Right forelimb (tissue), 1 donor: Measurements from ENCODE around the gene SLC6A11.

Source experiments
- DNase-seq: peaks from one replicate; pipeline ENCODE4 v3.0.0-alpha.2; 2018

The SLC6A11 gene

GRCh38 chr3:10845001-10845761 is 29.2 kb downstream of the SLC6A11 start:
- DNase-seq, result no peak

- DNase-seq, result no peak
Observed at GRCh38 chr3:10845839-10846656, 30.0 kb downstream of the SLC6A11 start.

- no peak for DNase-seq
Observed at GRCh38 chr3:10846657-10846975, 30.6 kb downstream of the SLC6A11 start.

GRCh38 chr3:10848261-10848660 is 32.2 kb downstream of the SLC6A11 start:
- DNase-seq, result no peak

- DNase-seq, result no peak
Observed at GRCh38 chr3:10852066-10852808, 36.2 kb downstream of the SLC6A11 start.

- no peak for DNase-seq
Observed at GRCh38 chr3:10855083-10855870, 39.2 kb downstream of the SLC6A11 start.

- no peak for DNase-seq
Observed at GRCh38 chr3:10855871-10856662, 40.0 kb downstream of the SLC6A11 start.

- DNase-seq, result no peak
Observed at GRCh38 chr3:10857235-10857634, 41.2 kb downstream of the SLC6A11 start.

- no peak for DNase-seq
Observed at GRCh38 chr3:10858091-10858490, 42.1 kb downstream of the SLC6A11 start.

GRCh38 chr3:10867384-10867783 is 51.4 kb downstream of the SLC6A11 start:
- no peak for DNase-seq

- DNase-seq, result no peak
Observed at GRCh38 chr3:10869460-10869859, 53.4 kb downstream of the SLC6A11 start.

- DNase-seq, result no peak
Observed at GRCh38 chr3:10870296-10870695, 54.3 kb downstream of the SLC6A11 start.

GRCh38 chr3:10873415-10873814 is 57.4 kb downstream of the SLC6A11 start:
- no peak for DNase-seq

GRCh38 chr3:10875914-10876313 is 59.9 kb downstream of the SLC6A11 start:
- no peak for DNase-seq

- DNase-seq, result no peak
Observed at GRCh38 chr3:10876661-10877060, 60.6 kb downstream of the SLC6A11 start.

GRCh38 chr3:10882851-10883250 is 66.8 kb downstream of the SLC6A11 start:
- DNase-seq, result no peak

GRCh38 chr3:10883478-10884234 is 67.6 kb downstream of the SLC6A11 start:
- no peak for DNase-seq

GRCh38 chr3:10887015-10887414 is 71.0 kb downstream of the SLC6A11 start:
- no peak for DNase-seq

GRCh38 chr3:10888518-10889090 is 72.6 kb downstream of the SLC6A11 start:
- DNase-seq, result no peak

GRCh38 chr3:10889206-10889960 is 73.4 kb downstream of the SLC6A11 start:
- DNase-seq, result no peak
